BE2C (cell line): ENCODE data around the gene SLC38A5.

Experiments
- DNase-seq: peaks from one replicate; pipeline ENCODE4 v3.0.0-alpha.2; 2020
- H3K27me3 ChIP-seq: fragments of 250-450 bp; sonication (Bioruptor Pico); 2 replicates; pipeline ENCODE4 v1.5.1; 2020; ENCODE audit warnings: mild to moderate bottlenecking
- H3K36me3 ChIP-seq: fragments of 250-450 bp; sonication (Bioruptor Pico); 2 replicates; pipeline ENCODE4 v1.5.1; 2020; ENCODE audit warnings: mild to moderate bottlenecking
- H3K4me1 ChIP-seq: fragments of 250-450 bp; sonication (Bioruptor Pico); 2 replicates; pipeline ENCODE4 v1.5.1; 2020
- H3K4me3 ChIP-seq: 2 replicates; pipeline ENCODE4 v1.5.1; 2011; ENCODE audit warnings: low read depth, low read length
- H3K9me3 ChIP-seq: fragments of 250-450 bp; sonication (Bioruptor Pico); 2 replicates; pipeline ENCODE4 v1.5.1; 2020
- TF ChIP-seq, protein P1 (sequence below): IDR thresholded peaks from 2 replicates; pipeline ENCODE4 v1.5.1; 2012; ENCODE audit warnings: mild to moderate bottlenecking, low read depth, low read length

The SLC38A5 gene

DNA sequence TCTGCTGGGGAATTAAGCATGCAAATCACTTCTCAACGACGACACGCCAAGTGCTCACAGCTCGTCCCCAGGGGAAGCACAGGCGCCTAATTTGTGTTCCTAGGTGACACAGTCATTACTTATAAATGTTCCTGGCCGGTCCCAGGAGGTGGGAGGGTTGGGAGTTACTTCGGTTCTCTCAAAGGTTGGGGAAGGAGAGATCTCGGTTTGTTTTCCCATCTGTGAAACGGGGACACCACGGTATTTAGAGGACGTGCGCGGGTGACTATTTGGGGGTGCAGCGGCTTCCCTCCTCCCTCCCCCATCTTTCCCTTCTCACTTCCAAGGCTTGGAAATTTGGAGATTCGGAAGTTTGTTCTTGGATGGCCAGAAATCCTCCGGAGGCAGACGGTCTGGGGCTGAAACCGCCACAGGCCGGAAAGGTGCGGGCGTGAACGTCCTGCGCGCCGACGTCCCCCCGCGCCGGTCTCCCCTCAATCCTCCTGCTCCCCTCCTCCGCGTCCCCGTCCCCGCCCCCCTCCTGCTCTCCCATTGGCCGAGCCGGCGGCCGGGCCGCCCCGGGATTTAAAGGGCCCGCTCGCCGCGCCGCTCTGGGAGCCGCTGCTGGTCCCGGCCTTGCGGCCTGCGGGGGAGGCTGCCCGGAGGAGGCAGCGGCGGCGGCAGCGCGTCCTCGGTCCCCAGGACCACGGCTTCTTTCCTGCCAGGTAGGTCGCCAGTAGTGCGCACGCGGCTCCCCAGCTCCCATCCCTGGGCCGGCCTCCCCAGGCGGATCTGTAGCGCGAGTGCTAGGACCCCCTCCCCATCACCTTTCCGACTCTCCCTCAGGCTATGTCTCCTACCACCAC lies 38.6 kb upstream of the SLC38A5 start, which contains the start of gene PORCN:
PORCN (plus strand) TSS at position 593 of the 845 bp plus-strand sequence. CDS start 829 bp downstream, outside the sequence.
- Histone ChIP-seq H3K27me3 (no peaks in the 10 kb centered on the region), H3K9me3 (no peaks in the 10 kb centered on the region), H3K36me3 (no peaks in the 10 kb centered on the region), H3K4me1 (peaks cover 3% of the 10 kb centered on the region), H3K4me3 (peak within 1 kb of the TSS; percentile 67)
- TF ChIP-seq, protein P1, sequence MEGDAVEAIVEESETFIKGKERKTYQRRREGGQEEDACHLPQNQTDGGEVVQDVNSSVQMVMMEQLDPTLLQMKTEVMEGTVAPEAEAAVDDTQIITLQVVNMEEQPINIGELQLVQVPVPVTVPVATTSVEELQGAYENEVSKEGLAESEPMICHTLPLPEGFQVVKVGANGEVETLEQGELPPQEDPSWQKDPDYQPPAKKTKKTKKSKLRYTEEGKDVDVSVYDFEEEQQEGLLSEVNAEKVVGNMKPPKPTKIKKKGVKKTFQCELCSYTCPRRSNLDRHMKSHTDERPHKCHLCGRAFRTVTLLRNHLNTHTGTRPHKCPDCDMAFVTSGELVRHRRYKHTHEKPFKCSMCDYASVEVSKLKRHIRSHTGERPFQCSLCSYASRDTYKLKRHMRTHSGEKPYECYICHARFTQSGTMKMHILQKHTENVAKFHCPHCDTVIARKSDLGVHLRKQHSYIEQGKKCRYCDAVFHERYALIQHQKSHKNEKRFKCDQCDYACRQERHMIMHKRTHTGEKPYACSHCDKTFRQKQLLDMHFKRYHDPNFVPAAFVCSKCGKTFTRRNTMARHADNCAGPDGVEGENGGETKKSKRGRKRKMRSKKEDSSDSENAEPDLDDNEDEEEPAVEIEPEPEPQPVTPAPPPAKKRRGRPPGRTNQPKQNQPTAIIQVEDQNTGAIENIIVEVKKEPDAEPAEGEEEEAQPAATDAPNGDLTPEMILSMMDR: no peak
- peak; percentile 80 for DNase-seq

DNA sequence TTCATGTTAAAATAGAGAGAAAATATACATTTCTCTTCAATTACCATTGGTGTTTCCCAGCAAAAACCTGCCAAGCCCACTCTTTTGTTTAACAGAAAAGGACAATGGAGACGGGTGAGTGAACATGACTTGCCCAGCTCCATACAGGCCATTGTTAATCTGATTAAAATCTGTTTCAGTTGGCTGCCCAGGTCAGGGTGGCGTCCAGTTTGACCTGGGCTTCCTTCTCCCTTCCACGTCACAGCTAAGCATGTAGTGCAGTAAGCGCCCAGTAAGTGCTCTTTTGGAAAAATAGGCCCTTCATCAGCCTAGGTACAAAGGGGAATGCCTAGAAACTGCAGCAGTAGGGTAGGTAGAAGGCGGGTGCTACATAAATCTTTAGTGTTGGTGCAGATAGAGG lies 37.2 kb upstream of the SLC38A5 start:
- no peak overlapping the region for H3K4me3 ChIP-seq
- H3K4me1 ChIP-seq: no peaks in the 10 kb centered on the region
- H3K9me3 ChIP-seq: no peaks in the 10 kb centered on the region
- DNase-seq: no peak
- H3K36me3 ChIP-seq: no peaks in the 10 kb centered on the region
- no peaks in the 10 kb centered on the region for H3K27me3 ChIP-seq
- TF ChIP-seq, protein P1: no peak

DNA sequence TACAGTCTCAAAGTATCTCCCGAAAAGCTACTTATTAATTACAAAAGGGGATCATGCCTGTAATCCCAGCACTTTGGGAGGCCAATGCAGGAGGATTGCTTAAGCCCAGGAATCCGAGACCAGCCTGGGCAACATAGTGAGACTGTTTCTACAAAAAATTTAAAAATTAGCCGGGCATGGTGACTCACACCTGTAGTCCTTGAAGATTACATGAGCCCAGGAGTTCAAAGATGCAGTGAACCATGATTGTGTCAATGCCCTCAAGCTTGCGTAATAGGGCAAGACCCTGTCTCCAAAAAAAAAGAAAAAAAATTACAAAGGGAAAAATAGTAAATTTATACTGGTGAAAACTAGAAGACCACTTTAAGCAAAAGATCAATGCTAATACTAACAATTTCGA lies 35.4 kb upstream of the SLC38A5 start:
- Histone ChIP-seq H3K4me3 (no peak overlapping the region), H3K9me3 (no peaks in the 10 kb centered on the region), H3K4me1 (no peaks in the 10 kb centered on the region), H3K27me3 (no peaks in the 10 kb centered on the region), H3K36me3 (no peaks in the 10 kb centered on the region)
- TF ChIP-seq, protein P1: no peak
- DNase-seq: no peak

DNA sequence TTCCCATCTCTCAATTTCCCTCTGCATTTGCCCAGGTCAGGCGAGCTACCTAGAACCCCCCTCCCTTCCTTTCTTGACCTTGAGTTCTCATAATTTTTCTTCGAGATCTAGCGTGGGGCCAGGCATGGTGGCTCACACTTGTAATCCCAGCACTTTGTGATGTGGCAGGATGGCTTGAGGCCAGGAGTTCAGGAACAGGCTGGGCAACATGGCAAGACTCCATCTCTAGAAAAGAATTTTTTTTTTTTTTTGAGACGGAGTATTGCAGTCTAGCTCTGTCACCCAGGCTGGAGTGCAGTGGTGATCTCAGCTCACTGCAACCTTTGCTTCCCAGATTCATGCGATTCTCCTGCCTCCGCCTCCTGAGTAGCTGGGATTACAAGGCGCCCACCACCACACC lies 34.2 kb upstream of the SLC38A5 start:
- no peaks in the 10 kb centered on the region for H3K27me3 ChIP-seq
- no peaks in the 10 kb centered on the region for H3K9me3 ChIP-seq
- TF ChIP-seq, protein P1: no peak
- H3K36me3 ChIP-seq: no peaks in the 10 kb centered on the region
- DNase-seq: no peak
- H3K4me1 ChIP-seq: no peaks in the 10 kb centered on the region
- H3K4me3 ChIP-seq: no peak overlapping the region

DNA sequence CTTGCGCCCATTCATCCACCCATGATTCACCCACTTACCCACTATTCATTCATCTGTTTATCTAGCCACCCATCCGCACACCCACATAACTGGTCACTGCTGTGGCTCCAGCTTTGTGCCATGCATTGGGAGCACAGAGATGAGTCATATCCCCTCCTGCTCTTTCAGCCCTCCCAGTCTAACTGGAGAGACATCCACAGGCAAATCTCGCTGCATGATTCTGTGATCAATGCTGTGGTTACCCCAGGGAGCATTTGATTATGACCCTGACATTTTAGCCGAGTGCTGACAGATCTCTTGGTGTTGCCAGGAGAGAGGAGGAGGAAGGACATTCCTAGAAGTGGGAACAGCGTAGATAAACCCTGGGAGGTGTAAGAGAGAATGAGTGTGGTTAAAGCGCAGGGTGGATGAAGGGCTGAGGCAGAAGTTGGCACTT lies 28.3 kb upstream of the SLC38A5 start:
- H3K4me1 ChIP-seq: no peaks in the 10 kb centered on the region

More for the DNA sequence above, 28.3 kb upstream of the SLC38A5 start:
- DNase-seq: no peak
- Histone ChIP-seq H3K4me3 (no peak overlapping the region), H3K36me3 (no peaks in the 10 kb centered on the region), H3K27me3 (no peaks in the 10 kb centered on the region), H3K9me3 (no peaks in the 10 kb centered on the region)
- TF ChIP-seq, protein P1: no peak
